Measurements from ENCODE around the gene SPSB3.
"Not testable (repeated sequence)": the region's sequence is repeated elsewhere in the genome, so short reads cannot be mapped to it uniquely, and the experiment has no call there.

The SPSB3 gene

DNA sequence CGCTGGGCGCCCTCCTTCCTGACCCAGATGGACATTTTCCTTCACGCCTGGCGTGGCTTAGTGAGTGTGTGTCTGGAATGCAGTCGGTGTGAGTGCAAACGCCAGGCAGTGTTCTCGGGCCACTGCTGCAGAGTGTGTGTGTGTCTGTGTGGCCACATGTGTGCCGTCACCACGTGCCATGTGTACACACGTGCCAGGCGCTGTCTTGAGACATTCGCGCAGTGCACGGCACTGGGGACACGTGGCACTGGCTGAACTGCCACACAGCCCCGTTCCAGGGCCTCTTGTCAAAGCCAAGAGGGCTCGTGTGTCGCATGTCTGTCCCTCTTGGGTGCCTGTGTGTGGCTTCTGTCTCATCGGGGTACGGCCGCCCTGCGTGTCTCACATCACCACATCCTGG lies 47.6 kb downstream of the SPSB3 start:
- no peak for DNase-seq

DNA sequence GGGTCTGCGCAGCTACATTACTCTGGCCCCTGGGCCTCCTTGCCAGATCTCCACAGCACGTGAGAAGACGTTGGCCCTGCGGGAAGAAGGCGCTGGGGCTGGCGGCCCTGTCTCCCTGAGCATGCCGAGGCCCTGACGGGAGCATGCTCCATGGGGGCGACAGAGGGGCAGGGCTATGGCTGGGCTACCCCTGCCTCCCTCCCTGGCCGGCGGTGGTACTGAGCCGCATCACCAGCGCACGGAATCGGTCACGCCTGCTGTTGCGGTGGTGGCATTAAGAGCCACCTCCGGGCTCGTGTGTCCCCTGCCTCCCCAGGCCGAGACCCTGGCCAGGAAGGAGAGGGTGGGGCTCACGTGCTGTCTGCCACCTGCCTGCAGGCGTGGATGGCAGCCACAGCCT lies 48.2 kb downstream of the SPSB3 start:
- no peak for DNase-seq

DNA sequence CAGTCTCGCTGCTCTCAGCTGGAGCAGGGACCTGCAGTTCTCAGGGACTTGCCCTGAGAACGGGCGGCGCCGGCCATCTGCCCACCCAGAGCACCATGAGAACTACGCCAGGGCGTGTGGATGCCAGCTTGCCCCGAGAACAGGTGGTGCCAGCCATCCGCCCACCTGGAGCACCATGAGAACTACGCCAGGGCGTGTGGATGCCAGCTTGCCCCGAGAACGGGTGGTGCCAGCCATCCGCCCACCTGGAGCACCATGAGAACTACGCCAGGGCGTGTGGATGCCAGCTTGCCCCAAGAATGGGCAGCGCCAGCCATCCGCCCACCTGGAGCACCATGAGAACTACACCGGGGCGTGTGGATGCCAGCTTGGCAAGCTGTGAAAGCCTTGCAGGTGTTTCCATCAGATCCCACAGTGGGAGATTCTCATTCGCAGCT lies 49.8 kb downstream of the SPSB3 start:
- not testable (repeated sequence) for DNase-seq

DNA sequence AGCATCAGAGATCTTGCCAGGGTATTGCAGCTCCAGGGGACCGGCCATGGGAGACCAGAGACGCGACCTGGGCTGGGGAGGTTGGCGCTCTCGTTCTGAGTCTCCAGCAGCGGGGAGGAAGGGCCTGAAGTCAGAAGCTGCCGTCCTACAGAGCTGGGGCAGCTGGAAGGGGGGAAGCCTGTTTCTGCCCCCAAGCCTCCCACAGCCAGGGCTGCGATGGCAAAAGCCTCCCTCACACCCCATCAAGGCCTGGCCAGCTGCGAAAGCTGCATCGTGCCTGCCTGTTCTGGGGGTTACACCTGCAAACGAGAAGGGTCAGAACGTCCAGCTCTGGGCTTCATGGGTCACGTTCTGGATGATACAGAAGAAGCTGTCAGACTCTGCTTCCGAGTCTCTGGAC lies 50.3 kb downstream of the SPSB3 start:
- DNase-seq: no peak

DNA sequence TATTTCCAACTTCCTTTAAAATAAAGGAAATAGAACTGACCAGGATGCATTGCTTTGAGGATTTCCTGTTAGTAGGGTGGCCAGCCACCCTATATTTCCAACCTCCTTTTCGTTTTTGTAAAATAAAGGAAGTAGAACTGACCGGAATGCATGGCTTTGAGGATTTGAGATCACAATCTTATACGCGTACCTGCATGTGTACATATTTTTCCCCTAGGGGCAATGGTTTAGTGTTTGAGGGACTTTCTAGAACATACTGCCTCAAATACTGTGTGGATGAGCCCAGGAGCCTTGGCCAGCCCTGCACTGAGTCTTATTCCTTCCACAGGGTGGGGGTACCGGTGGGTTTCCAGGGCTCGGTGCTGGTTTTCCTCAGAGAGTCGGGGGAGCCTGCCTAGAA lies 50.8 kb downstream of the SPSB3 start:
- DNase-seq: no peak

DNA sequence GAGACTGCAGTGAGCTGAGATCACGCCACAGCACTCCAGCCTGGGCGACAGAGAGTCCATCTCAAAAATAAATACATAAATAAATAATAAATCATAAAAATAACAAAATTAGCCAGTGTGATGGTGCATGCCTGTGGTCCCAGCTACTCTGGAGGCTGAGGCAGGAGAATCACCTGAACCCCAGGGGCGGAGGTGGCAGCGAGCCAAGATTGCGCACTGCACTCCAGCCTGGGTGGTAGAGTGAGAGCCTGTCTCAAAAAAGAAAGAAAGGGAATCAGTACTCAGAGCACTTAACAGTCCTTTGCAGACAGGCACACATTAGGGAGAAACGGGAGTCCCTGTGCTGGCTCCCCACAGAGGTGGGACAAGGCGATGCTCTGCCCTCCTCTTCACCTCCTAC lies 51.3 kb downstream of the SPSB3 start:
- no peak for DNase-seq

DNA sequence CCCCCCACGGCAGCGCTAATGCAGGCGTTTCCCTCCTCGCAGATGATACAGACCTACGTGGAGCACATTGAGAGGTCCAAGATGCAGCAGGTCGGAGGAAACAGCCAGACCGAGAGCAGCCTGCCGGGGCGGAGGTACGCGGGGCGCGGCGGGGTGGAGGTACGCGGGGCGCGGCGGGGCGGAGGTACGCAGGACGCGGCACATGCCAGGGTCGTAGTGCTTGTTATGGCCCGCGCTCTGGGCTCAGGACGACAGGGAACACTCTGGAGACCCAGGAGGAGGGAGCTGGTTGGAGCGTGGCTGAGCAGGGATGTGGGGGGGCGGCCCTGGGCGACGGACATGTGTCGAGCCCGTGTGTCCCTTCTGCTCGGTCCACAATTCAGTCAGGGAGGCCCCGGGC lies 52.9 kb downstream of the SPSB3 start:
- DNase-seq: no peak

DNA sequence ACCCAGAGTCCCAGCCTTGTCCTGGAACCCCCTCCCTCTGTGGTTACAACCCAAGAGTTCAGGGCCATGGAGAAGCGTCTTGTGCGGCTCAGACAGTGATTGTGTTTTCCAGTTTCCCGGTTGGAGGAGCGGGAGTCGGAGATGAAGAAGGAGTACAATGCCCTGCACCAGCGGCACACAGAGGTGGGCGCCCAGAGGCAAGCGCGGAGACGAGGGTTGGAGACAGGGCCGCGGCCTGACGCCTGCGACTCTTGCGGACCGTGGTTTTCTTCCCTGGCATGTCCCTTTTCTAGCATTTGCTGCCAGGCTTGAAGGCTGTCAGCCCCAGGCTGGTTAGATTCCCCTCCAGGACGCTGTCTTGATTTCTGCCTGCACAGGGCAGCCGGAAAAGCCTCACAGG lies 53.3 kb downstream of the SPSB3 start:
- no peak for DNase-seq

DNA sequence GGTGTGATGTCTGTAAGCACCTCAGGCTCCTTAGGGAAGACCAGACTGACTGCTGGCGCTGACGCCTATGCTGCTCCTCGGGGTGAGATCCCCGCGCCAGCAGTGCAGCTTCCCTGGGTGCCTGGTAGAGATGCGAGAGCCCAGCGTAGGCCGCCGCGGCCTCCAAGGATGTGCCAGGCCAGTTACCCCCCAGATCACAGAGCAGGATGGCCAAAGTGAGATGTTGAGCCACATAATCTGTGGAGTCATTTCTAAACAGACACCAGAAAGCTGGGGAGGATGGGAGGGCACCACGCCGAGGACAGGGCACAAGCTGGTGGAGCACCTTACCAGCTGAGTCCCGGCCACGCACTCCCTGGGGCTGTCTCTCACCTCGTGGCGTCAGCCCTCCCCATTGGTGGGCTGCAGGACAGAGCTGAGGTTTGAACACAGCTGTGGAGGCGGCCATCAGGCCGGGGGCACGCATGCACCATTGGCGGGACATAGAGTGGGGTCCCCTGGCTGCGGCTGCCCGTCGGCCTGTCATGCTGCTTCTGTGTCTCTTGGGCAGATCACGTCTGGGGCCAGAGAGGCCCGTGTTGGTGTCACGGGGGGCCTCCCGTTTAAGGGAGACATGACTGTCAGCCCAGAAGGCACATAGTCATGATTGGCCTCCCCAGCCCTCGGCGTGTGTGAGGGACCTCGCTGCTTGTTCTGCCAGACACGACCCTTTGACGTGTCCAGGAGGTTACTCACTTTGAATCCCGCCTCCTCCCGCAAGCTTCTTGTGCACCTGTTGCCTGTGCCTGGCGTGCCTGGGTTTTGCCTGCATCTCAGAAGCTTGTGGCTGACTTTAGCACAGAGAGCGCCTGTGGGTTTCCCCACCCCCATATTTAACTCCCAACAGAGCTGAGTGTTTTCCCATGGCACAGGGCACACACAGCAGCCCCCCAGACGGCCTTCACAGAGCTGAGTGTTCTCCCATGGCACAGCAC lies 54.4 kb downstream of the SPSB3 start:
- no peak for DNase-seq

All from DMS153 (cell line).